Measurements from ENCODE around the gene LCAT.

DNA sequence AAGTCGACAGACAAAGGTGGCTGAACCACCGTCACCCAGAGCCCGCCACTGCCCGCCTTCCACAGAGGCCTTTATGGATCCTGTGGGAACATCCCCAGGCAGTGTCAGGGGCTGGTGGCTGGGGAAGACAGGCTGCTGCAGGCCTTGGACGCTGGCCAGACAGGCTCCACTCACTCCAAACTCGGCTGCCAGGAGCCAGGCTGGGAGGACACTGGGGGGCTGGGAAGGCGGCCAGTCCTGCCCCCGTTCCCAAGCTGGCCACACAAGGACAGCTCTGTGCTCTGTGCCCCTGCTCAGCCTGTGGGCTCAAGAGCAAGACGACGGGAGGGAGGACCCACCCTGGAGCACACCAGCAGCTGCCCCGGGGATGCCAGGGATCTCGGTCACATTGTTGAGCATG, 7.6 kb upstream of the LCAT start:
- TF ChIP-seq, protein P1, sequence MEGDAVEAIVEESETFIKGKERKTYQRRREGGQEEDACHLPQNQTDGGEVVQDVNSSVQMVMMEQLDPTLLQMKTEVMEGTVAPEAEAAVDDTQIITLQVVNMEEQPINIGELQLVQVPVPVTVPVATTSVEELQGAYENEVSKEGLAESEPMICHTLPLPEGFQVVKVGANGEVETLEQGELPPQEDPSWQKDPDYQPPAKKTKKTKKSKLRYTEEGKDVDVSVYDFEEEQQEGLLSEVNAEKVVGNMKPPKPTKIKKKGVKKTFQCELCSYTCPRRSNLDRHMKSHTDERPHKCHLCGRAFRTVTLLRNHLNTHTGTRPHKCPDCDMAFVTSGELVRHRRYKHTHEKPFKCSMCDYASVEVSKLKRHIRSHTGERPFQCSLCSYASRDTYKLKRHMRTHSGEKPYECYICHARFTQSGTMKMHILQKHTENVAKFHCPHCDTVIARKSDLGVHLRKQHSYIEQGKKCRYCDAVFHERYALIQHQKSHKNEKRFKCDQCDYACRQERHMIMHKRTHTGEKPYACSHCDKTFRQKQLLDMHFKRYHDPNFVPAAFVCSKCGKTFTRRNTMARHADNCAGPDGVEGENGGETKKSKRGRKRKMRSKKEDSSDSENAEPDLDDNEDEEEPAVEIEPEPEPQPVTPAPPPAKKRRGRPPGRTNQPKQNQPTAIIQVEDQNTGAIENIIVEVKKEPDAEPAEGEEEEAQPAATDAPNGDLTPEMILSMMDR (conservative IDR thresholded peaks at IDR 0.05; ENCODE audit: low read depth in 2 of 2): no peak
- TF ChIP-seq POLR2AphosphoS5 (IDR thresholded peaks at IDR 0.05; ENCODE audit: low read depth) (no peak), EZH2 (IDR thresholded peaks at IDR 0.05; ENCODE audit: low read depth, unreplicated experiment) (no peak), CREB1 (CRISPR knock-in tag; IDR thresholded peaks at IDR 0.05; ENCODE audit: low read depth) (no peak), ZNF331 (CRISPR knock-in tag; IDR thresholded peaks at IDR 0.05; ENCODE audit: low read depth) (no peak), EZH2phosphoT487 (IDR thresholded peaks at IDR 0.05; ENCODE audit: unreplicated experiment) (no peak), STAT1 (IDR thresholded peaks at IDR 0.05; ENCODE audit: unreplicated experiment) (no peak), NANOG (IDR thresholded peaks at IDR 0.05; ENCODE audit: borderline replicate concordance) (no peak), JUNB (IDR thresholded peaks at IDR 0.05; ENCODE audit: unreplicated experiment) (no peak), ZNF114 (CRISPR knock-in tag; IDR thresholded peaks at IDR 0.05) (no peak)
- TF ChIP-seq, protein P2, sequence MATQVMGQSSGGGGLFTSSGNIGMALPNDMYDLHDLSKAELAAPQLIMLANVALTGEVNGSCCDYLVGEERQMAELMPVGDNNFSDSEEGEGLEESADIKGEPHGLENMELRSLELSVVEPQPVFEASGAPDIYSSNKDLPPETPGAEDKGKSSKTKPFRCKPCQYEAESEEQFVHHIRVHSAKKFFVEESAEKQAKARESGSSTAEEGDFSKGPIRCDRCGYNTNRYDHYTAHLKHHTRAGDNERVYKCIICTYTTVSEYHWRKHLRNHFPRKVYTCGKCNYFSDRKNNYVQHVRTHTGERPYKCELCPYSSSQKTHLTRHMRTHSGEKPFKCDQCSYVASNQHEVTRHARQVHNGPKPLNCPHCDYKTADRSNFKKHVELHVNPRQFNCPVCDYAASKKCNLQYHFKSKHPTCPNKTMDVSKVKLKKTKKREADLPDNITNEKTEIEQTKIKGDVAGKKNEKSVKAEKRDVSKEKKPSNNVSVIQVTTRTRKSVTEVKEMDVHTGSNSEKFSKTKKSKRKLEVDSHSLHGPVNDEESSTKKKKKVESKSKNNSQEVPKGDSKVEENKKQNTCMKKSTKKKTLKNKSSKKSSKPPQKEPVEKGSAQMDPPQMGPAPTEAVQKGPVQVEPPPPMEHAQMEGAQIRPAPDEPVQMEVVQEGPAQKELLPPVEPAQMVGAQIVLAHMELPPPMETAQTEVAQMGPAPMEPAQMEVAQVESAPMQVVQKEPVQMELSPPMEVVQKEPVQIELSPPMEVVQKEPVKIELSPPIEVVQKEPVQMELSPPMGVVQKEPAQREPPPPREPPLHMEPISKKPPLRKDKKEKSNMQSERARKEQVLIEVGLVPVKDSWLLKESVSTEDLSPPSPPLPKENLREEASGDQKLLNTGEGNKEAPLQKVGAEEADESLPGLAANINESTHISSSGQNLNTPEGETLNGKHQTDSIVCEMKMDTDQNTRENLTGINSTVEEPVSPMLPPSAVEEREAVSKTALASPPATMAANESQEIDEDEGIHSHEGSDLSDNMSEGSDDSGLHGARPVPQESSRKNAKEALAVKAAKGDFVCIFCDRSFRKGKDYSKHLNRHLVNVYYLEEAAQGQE (IDR thresholded peaks at IDR 0.05; ENCODE audit: unreplicated experiment): no peak
- TF ChIP-seq, protein P3, sequence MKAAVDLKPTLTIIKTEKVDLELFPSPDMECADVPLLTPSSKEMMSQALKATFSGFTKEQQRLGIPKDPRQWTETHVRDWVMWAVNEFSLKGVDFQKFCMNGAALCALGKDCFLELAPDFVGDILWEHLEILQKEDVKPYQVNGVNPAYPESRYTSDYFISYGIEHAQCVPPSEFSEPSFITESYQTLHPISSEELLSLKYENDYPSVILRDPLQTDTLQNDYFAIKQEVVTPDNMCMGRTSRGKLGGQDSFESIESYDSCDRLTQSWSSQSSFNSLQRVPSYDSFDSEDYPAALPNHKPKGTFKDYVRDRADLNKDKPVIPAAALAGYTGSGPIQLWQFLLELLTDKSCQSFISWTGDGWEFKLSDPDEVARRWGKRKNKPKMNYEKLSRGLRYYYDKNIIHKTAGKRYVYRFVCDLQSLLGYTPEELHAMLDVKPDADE (IDR thresholded peaks at IDR 0.05): no peak

Measured in GM23338 (cell line).